GM18502 (cell line): ENCODE results near the gene ZFPM1.

ENCODE experiments used
- ATAC-seq: cut with Tn5 transposase; IDR thresholded peaks from one replicate; pipeline ENCODE4 v1.9.1; 2021; ENCODE audit warnings: mild to moderate bottlenecking; ENCODE audit not compliant: unreplicated experiment, poor library complexity

ZFPM1 gene

DNA sequence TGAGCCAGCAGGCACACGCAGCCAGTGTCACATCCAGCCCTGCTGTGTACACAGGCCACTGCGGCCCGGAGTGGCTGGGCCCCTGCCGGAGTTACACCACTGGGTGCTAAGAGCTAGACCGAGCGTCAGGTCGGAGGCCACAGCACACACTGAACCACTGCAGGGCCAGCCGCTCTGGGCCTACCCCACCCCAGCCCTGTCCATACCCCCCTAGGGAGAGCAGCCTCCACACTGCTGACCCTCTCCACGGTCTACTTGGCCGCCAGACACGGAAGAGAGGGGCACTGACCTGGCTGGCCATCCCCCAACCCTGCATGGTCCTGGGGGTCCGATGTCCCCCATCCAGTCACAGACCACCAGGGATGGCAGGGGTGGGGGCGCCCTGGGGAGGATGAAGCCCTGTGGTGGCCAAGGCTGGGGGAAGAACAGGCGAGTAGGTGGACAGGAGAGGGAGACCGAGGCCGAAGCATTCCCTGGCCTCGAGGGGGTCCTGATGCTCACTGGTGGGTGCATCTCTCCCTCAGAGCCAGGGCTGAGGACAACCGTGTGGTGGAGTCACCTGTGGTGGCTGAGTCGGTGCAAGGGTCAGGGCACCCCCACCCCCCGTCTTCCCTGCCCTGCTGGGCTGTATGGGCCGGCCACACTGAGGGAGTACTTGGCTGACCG lies 82.2 kb downstream of the ZFPM1 start:
- no peak for ATAC-seq

DNA sequence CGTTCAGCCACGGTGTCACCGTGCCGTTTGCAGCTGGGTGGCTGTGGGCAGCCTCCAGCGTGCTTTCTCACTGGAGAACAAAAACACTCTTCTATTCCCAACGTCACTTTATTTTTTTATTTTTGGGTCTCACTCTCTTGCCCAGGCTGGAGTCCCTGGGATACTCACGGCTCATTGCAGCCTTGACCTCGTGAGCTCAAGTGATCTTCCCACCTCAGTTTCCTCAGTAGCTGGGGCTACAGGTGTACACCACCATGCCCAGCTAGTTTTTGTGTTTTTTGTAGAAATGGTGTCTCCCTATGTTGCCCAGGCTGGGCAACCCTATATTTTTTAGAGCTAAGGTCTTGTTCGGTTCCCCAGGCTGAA lies 82.8 kb downstream of the ZFPM1 start:
- ATAC-seq: no peak

DNA sequence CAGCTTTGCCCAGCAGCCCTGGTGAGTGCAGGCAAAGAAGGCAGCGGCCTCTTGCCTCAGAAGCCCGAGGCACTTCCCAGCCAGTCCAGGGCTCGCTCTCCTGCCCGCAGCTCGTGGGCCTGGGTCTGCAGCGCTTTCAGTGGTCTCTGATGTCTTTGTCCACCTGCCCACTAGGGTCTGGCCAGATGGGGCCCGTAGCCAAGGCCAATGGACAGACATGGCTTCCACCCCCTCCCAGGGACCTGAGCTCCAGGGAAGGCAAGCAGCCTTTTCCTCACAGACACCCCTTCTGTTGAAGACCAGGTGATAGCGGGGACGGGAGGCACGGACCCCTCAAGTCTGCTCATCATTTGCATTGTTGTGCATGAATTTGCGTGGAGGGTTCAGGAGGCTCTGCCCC lies 83.4 kb downstream of the ZFPM1 start:
- ATAC-seq: no peak

DNA sequence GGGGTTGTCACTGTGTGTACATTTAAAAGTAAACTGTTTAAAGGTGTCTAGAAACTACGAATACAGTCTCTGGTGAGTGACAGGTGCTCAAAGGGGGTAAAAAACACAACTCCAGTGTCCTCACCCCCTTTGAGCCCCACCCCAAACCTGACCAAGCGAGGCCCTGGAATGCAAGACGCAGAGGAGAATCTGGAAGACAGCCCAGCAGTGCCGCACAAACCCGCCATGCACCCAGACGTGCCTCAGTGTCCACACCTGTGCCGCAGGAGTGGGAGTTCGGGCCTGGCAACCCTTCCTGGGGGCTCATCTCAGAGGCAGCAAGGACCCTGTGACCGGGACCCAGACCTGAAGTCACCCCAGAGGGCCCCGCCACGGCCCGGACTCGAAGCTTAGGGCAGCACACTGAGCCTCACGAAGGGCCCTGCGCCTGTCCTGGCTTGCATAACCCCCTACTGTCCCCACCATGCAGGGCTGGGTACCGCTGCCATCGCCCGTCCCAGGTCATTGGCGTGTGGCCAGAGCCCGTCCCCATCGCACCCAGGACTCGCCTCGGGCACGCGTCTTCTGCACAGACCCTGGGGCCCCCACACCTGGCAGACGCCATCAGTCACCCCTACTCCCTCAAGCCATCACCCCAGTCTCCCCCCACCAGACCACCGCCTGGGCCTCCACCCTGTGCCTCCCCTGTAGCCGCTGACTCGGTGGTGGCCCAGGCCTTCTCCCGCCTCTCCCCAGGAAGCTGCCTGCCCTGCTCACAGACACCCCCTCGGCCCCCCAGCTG lies 84.1 kb downstream of the ZFPM1 start:
- no peak for ATAC-seq

DNA sequence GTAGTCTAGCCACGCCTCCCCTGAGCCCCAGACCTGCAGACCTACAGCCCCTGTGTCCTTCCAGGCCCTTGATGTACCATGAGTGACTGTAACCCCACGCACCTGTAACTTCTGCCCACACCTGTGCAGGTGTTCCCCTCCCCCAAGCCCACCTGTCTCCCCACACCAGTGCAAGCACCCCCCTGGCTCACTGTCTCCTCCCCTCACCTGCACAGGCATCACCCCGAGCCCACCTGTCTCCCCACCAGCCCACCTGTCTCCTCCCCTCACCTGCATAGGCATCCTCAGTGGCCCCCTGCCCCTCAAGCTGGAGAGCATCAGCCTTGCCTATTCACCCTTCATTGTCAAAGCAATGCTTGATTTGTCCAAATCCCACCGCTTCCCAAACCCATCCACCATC lies 84.8 kb downstream of the ZFPM1 start:
- ATAC-seq: no peak

DNA sequence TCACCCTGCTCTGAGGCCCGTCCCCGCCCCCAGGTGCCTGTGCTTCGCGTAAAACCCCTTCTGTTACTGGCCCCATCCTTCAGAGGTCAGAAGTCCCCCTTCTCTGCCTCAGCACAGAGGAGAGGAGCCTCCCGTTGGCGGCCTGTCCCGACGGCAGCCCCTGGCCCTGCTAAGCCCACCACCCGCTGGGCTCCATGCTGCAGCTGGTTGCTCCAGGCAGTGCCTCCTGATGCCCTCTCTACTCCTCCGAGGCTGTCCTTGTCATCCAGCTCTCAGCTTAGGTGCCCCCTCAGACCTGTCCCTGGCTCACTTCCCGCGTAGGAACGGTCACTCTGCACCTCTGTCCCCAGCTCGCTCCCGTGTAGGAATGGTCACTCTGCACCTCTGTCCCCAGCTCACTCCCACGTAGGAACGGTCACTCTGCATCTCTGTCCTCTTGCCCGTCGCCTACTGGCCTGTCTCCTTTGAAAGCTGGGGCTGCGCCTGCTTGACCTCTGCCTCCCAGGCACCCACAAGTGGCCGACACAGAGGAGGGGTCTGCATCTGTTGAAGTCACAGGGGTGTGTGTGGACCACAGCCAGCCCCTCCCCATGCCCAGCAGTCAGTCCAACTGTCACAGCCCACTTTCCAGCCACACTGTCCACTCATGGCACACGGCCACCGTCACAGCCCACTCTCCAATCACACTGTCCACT lies 85.4 kb downstream of the ZFPM1 start:
- ATAC-seq: no peak

DNA sequence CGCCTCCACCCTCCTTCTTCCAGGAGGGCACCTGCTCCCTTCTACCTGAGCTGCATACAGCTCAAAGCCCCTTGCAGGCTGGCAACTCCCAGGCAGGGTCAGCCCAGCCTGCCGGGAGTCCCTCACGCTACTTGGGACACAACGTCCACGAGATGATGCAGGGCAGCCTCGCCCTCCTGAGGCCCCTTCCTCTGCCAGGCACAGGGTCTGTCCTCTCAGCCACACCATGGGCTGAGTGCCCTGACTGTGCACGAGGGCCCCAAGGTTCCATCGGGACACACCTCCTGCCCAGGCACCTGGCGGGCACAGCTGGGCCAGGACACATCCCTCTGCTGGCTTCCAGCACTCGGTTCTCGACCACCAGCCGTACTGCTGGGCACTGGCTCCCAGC lies 86.2 kb downstream of the ZFPM1 start:
- no peak for ATAC-seq

DNA sequence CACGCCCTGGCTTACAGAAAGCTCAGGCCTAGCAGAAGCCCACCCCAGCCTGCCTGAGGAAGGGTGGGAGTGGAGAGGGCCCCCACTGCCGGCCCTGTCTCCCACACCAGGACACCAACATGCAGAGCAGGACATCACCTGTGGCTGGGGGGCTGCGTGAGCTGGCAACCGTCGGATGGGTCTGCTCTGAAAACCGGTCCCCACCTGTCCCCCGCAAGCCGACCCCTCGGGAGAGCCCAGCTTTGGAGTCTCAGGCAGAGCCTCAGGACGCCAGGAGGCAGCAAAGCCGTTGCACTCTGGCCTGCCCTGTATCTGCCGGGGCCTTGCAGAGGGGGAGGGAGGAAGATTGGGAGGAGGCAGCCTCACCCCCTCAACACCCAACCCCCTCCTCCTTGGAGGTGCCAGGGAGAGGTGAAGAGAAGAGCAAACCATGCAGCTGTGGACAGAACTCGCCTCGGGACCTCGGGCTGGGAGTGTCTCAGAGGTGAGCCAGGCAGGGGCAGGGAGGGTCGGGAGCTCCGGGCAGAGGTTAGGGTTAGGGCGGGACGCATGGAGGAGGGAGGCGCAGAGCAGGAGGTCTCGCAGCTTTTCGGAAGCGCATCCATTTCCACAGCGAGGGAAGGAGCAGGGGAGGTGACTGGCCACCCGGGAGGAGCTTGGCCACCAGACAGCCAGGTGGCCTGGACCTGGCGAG lies 86.7 kb downstream of the ZFPM1 start:
- ATAC-seq: no peak

DNA sequence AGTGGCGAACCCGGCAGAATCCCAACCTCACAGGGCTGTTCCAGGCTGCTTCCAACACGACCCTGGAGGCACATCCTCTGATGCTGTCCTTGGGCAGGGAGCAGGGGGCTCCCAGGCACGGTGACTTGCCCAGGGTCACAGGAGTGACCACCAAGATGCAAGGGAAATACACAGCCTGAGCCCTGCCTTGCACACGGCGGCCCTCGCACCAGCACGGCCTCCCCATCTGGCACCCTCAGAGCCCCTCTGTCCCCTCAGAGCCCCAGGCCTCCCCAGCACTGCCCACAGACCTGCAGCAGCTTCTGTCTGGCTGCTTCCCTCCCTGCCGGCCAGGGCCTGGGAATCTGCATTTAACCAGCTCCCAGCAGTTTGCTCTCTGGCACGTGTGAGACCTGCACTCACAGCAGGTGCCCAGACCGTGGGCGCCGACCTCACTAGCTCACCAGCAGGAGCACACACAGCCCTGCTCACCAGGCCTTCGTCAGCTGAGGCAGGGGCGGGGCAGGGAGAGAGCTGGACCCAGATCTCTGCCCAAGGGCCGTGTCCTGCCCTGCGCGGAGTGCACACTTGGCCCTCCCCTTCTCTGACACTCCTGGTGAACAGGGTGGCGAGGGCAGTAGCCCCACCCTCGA lies 87.4 kb downstream of the ZFPM1 start:
- ATAC-seq: no peak

DNA sequence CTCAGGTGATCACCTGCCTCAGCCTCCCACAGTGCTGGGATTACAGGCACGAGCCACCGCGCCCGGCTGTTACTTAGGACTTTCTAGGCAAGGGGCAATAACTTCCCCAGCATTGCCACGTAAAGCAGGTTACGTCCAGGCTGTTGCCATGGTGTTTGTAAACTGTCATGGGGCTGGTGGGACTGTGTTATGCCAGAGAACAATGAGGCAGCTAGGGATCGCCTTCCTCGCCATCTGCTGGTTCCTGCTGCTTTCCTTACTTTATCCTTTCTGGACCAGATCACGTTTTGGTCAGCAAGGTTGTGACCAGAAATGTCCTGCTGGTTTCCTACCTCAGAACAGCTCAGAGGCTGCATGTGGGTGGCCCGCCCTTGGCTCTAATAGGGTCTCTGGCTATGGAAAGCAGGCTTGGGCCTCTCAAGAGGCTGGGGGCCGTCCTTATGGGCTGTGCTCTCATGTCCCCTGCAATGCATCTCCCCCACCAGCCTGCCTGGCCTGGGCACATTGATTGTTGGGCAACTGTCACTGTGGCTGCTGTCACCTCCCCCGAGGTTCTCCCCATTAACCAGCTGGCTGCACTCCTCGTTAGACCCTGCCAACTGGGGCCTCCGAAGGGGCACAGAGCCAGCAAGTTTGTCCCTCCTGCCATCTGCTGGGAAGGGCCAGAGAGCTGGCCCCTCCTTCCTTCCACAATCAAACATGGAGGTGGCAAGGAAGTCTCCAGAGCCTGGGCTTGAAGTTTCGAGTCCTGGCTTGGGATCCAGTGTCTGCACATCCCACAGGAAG lies 88.9 kb downstream of the ZFPM1 start:
- no peak for ATAC-seq

DNA sequence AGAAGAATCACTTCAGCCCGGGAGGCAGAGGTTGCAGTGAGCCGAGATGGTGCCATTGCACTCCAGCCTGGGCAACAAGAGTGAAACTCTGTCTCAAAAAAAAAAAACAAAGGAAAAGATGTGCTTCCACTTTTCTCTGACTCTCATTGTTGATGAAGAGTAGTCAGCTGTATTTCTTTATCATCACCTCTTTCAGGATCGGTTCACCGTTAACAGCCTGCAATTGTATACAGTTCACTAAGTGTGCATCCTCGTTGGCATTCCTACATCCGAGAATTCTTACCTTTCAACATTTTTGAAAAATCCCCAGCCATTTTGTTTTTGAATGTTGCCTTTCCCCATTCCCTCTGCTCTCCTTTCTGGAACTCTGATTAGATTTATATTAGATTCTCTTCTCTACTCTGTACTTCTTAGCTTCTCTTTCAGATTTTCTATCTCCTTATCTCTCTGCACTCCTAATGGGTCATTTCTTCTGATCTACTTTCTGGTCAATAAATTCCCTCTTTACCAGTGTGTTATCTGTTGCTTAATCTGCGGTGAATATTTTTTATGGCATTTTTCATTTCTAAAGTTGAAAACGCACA lies 90.2 kb downstream of the ZFPM1 start:
- ATAC-seq: no peak

DNA sequence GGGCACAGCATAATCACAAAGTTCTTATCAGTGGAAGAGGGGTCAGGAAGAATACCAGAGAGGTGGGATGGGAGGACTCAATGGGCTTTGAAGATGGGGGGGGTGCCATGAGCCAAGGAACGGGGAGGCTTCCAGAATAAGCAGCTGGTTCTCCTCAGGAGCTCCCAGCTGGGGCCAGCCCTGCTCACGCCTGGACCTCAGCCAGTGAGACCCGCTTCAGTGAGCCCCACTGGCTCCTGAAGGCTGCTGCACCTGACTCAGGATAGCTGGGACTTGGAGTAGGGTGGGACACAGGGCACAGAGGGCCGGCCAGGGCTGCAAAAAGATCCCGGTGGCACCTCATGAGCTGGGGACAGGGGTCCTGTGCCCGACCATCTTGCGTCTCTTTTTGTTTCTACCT lies 92.7 kb downstream of the ZFPM1 start:
- no peak for ATAC-seq

DNA sequence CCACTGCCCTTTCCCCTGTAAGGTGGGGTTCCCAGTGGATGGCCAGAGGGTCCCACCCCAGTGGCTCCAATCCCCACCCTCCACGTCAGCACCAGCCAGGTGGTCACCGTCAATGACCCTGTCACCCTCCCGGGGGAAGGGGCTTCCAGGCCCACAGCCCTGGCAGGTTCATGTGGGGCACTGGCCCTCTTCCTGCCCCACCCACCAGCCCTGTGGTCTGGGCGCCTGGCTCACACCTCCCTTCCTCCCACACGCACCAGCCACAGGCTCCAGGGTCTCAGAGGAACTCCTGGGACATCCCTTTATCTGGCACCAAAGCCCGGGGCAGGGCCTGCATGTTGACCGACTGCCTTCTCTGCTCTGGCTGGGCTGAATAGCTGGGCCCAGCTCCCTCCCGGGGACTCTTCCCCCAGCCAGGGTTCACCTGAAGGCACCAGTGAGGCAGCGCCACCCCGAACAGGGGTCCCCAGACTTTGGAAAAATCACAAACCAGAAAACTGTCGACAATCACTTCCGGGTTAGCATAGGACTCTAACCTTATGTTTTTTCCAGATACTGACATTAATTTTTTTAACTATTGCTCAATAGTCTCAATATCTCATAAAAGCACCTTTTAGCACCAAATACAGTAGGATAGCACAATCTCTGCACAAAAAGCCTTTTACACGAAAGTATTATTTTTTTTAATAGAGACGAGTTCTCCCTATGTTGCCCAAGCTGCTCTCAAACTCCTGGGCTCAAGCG lies 95.2 kb downstream of the ZFPM1 start:
- no peak for ATAC-seq

DNA sequence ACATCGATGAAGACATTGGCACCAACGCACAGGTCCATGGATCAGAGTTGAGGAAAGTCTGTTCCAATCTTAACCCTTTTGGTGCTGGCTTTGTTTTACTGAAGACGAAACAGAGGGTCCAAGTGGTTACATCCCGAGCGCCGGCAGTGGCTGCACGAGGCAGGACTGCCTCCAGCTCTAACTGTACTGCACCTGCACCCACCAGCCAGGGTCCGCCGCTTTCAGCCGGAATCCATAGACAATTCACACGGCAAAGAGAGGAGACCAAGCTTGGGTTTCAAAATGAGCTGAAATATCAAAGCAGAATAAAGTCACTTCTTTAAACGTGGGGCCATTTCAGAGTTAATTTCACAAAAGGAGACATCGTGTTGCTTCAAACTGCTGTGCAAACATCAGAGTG lies 95.9 kb downstream of the ZFPM1 start:
- no peak for ATAC-seq

DNA sequence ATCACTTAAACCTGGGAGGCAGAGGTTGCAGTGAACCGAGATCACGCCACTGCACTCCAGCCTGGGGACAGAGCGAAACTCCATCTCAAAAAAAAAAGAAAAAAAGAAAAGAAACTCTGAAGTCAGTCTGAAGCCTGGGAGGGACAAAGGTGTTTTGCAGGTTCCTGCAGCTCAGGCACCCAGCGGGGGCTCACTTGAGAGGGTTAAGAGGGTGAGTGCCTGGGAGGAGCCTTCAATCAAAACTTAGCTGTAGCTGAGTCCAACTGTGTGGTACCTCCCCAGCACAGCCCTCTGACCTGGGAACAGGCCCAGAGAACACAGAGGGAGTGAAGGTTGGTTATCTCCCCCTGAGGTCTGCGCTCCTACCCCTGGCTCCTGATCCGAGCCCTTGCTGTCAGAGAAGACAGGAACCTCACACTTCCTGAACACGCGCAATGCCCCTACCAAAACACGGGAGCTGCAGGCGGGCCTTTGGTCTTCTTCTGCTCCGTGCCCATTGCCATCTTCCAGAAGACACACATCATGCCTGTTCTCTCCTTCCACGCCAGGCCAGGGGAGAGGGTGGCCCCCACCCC lies 96.7 kb downstream of the ZFPM1 start:
- ATAC-seq: no peak

DNA sequence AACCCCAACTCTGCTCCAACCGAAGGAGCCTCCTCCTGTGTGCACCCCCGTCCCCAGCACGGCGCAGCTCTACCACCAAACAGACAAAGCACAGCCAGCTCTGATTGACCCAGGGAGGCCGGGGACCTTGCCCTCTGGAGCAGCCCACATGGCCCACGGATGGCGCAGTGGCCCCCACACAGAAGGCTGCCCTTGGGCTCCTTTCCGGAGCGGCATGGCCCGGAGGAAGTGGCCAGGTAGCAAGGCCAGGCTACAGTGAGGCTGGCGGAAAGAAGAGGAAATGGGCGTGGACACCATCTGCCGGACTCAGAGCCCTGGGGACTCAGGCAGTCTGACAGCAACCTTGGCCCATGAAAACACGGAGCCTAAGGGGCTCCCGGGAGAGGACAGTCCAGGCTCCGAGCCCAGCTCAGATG lies 97.2 kb downstream of the ZFPM1 start:
- ATAC-seq: no peak

DNA sequence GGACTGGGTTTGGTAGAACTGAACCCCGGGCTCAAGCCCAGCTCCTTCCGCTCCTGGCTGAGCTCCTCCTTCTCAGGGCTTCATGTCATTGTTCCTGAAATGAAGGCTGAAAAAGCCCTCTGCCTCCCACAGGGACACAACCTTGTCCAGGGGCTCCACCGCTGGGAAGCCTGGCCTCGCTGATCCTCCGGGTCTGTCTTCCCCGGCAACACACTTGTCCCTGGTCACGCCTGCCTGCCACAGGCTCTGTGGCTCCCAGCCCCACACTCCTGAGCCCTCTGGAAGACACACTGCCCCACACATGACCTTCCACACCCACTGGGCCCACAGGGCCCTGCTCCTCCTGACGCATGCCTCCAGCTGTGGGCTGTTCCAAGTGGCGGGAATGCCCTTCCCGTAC lies 99.1 kb downstream of the ZFPM1 start:
- ATAC-seq: no peak

DNA sequence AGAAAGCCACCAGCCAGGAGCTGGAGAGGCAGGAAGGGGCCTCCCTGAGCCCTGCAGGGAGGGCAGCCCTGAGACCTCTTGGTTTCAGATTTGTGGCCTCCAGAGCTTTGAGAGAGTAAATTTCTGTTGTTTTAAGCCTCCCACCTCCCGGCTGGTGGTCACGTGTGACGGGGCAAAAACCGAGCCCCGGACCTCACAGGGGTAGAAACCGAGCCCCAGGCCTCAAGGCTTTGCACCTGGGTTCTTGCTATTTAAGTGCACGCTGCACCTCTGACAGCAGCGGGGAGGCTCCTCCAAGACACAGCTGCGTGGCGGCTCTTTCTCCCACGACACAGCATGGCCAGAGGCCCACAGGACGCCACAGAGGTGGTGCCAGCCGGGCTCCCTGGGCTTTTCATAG lies 99.7 kb downstream of the ZFPM1 start:
- no peak for ATAC-seq
